Epithelial cell of prostate (primary cell): ENCODE data around the gene DDX53.
A peak's percentile ranks its signal among the peaks of the same experiment; 100 is the strongest.

Source experiments
- DNase-seq: peaks from one replicate; pipeline ENCODE4 v3.0.0-alpha.2; 2011; ENCODE audit warnings: low read depth, low spot score
- H3K27ac ChIP-seq: fragments of 450-650 bp; 2 replicates; pipeline ENCODE4 v1.5.1; 2017; ENCODE audit warnings: mild to moderate bottlenecking

Gene DDX53

GRCh38 chrX:22999696-23000223 lies at the start of gene DDX53:
TSS of gene DDX53 (plus strand) at chrX:22999960. CDS start at chrX:23000058, 98 bp downstream.
- no peak within 1 kb of the TSS for H3K27ac ChIP-seq

GRCh38 chrX:22950269-22951266 lies 49.2 kb upstream of the DDX53 start:
- H3K27ac ChIP-seq, result peak overlapping the region; percentile 19
- DNase-seq, result peak; percentile 57

More at GRCh38 chrX:22999696-23000223, at the start of gene DDX53:
- no peak for DNase-seq

- H3K27ac ChIP-seq, result no peak overlapping the region
- DNase-seq, result no peak
Measured at GRCh38 chrX:22952010-22952409, 47.8 kb upstream of the DDX53 start.

- H3K27ac ChIP-seq, result no peak overlapping the region
- no peak for DNase-seq
Measured at GRCh38 chrX:22958250-22958649, 41.5 kb upstream of the DDX53 start.

- DNase-seq, result no peak
- H3K27ac ChIP-seq, result no peak overlapping the region
Measured at GRCh38 chrX:22959204-22959920, 40.4 kb upstream of the DDX53 start.

GRCh38 chrX:22963196-22963595 lies 36.6 kb upstream of the DDX53 start:
- H3K27ac ChIP-seq, result no peak overlapping the region
- no peak for DNase-seq

- H3K27ac ChIP-seq, result no peak overlapping the region
- DNase-seq, result no peak
Measured at GRCh38 chrX:22968494-22968893, 31.3 kb upstream of the DDX53 start.

- no peak overlapping the region for H3K27ac ChIP-seq
- no peak for DNase-seq
Measured at GRCh38 chrX:22969411-22969810, 30.3 kb upstream of the DDX53 start.

GRCh38 chrX:22970861-22971260 lies 28.9 kb upstream of the DDX53 start:
- H3K27ac ChIP-seq, result no peak overlapping the region
- DNase-seq, result no peak

GRCh38 chrX:22974616-22975015 lies 25.1 kb upstream of the DDX53 start:
- H3K27ac ChIP-seq, result no peak overlapping the region
- no peak for DNase-seq

GRCh38 chrX:22975786-22976185 lies 24.0 kb upstream of the DDX53 start:
- DNase-seq, result no peak
- H3K27ac ChIP-seq, result no peak overlapping the region

GRCh38 chrX:22985958-22986357 lies 13.8 kb upstream of the DDX53 start:
- no peak for DNase-seq
- H3K27ac ChIP-seq, result no peak overlapping the region

- H3K27ac ChIP-seq, result no peak overlapping the region
- no peak for DNase-seq
Measured at GRCh38 chrX:22987452-22987851, 12.3 kb upstream of the DDX53 start.

- no peak for DNase-seq
- H3K27ac ChIP-seq, result no peak overlapping the region
Measured at GRCh38 chrX:23003116-23003515, 3.4 kb downstream of the DDX53 start.

GRCh38 chrX:23008431-23009099 lies 8.8 kb downstream of the DDX53 start:
- no peak for DNase-seq
- no peak overlapping the region for H3K27ac ChIP-seq

GRCh38 chrX:23012162-23012561 lies 12.4 kb downstream of the DDX53 start:
- H3K27ac ChIP-seq, result no peak overlapping the region
- no peak for DNase-seq

GRCh38 chrX:23012636-23013035 lies 12.9 kb downstream of the DDX53 start:
- no peak for DNase-seq
- no peak overlapping the region for H3K27ac ChIP-seq

- no peak for DNase-seq
- H3K27ac ChIP-seq, result no peak overlapping the region
Measured at GRCh38 chrX:23013366-23013765, 13.6 kb downstream of the DDX53 start.

GRCh38 chrX:23031600-23031999 lies 31.8 kb downstream of the DDX53 start:
- DNase-seq, result no peak
- H3K27ac ChIP-seq, result no peak overlapping the region

GRCh38 chrX:23035493-23035892 lies 35.7 kb downstream of the DDX53 start:
- no peak overlapping the region for H3K27ac ChIP-seq
- DNase-seq, result no peak
